ENCODE measurements around the gene PTTG1IP2. TPM values are rescaled to one million over a fixed set of nuclear protein-coding genes. Genes with fewer than 3 reads are reported as not detected.

PTTG1IP2 gene
- total RNA-seq, 4 donors from 2014 or later: not detected

DNA sequence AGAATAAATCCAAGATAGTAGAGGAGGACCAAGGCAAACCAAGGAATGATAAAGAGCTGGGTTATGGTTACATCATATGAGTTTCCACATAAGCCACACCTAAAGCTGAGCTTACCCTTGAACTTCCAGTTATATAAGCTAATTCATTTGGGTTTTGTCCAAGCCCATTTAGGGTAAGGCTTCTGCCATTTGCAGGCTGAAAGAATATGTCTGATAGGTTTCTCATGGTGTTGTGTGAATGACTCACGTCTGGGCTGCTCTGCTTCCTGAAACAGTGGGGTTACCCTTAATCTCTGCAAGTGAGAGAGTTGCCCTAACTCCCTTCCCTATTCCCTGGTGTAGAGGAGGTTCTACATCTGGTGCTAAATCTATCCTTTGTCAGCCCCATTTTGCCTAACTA lies 60.8 kb downstream of the PTTG1IP2 start:
- Histone ChIP-seq H3K4me3 (no peak overlapping the region), H3K36me3 (no peaks in the 10 kb centered on the region), H3K27ac (no peak overlapping the region), H3K9me3 (no peaks in the 10 kb centered on the region), H3K4me1 (no peaks in the 10 kb centered on the region), H3K27me3 (no peaks in the 10 kb centered on the region)
- WGBS, 2 donors (ENCODE audit: low coverage in 1 of 2): 36% methylated on average over 1 of the region's 1 CpG; no CpG with 5 or more reads in 1 of the 2 donors
- ATAC-seq: no peak
- no peak for TF ChIP-seq POLR2AphosphoS5 (IDR thresholded peaks at IDR 0.05)
- TF ChIP-seq, protein P1, sequence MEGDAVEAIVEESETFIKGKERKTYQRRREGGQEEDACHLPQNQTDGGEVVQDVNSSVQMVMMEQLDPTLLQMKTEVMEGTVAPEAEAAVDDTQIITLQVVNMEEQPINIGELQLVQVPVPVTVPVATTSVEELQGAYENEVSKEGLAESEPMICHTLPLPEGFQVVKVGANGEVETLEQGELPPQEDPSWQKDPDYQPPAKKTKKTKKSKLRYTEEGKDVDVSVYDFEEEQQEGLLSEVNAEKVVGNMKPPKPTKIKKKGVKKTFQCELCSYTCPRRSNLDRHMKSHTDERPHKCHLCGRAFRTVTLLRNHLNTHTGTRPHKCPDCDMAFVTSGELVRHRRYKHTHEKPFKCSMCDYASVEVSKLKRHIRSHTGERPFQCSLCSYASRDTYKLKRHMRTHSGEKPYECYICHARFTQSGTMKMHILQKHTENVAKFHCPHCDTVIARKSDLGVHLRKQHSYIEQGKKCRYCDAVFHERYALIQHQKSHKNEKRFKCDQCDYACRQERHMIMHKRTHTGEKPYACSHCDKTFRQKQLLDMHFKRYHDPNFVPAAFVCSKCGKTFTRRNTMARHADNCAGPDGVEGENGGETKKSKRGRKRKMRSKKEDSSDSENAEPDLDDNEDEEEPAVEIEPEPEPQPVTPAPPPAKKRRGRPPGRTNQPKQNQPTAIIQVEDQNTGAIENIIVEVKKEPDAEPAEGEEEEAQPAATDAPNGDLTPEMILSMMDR (IDR thresholded peaks at IDR 0.05): no peak

DNA sequence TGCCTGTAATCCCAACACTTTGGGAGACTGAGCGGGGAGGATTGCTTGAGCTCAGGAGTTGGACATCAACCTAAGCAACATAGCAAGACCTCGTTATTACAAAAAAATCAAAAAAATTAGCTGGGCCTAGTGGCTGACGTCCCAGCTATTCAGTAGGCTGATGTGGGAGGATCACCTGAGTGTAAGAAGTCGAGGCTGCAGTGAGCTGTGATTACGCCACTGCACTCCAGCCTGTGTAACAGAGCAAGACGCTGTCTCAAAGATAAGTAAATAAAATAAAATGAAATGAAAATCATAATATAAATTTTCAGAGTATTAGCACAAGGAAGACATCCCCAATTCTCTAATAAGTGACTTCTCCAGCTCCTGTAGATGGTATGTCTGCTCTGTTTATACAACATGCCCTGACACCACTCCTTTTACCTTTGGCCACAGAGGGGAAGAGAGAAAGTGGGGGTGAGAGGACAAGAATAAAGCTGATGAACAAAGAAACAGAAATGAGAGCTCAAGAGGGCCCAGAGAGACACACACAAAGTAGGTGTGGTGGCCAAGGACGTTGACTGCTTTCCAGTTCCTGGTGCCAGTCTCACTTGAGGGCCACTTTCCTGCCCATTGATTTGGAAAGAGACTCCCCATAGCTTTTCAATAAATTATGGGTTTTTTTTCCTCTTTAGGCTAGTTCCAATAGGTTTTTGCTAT lies 62.9 kb downstream of the PTTG1IP2 start:
- H3K27me3 ChIP-seq: no peaks in the 10 kb centered on the region
- TF ChIP-seq, protein P1 (IDR thresholded peaks at IDR 0.05): no peak
- TF ChIP-seq POLR2AphosphoS5 (IDR thresholded peaks at IDR 0.05): no peak
- no peak for TF ChIP-seq EP300 (IDR thresholded peaks at IDR 0.05)
- no peak for TF ChIP-seq POLR2A (IDR thresholded peaks at IDR 0.05)
- H3K27ac ChIP-seq: no peak overlapping the region
- no peak overlapping the region for H3K4me3 ChIP-seq
- 41 to 77% methylated on average over 2 to 7 of the region's 7 CpGs for WGBS, 2 donors (ENCODE audit: low coverage in 1 of 2)
- no peak for ATAC-seq
- no peaks in the 10 kb centered on the region for H3K9me3 ChIP-seq
- H3K36me3 ChIP-seq: no peaks in the 10 kb centered on the region
- no peaks in the 10 kb centered on the region for H3K4me1 ChIP-seq

DNA sequence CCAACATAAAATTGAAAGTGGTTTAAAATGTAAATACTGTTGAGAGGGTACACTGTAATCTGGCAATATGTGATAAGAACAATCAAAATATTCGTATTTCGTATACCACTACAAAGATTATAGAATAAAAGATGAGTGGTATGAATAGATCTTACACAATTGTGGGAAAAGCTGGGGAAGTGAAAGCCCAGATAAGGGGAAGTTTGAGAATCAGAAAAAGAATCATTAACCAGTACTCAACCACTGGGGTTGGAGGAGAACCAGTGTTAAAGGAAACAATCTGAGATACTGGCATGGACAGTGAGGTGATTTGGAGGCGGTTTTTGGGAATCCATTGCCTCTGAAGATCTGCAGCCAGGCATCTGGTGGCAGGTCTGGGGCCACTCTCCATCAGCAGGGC lies 67.0 kb downstream of the PTTG1IP2 start:
- WGBS, 2 donors (ENCODE audit: low coverage in 1 of 2): 87 to 89% methylated on average over 3 of the region's 3 CpGs
- TF ChIP-seq POLR2A (IDR thresholded peaks at IDR 0.05) (no peak), POLR2AphosphoS5 (IDR thresholded peaks at IDR 0.05) (no peak), EP300 (IDR thresholded peaks at IDR 0.05) (no peak)
- TF ChIP-seq, protein P1 (IDR thresholded peaks at IDR 0.05): no peak
- Histone ChIP-seq H3K4me1 (no peaks in the 10 kb centered on the region), H3K36me3 (no peaks in the 10 kb centered on the region), H3K9me3 (no peaks in the 10 kb centered on the region), H3K27ac (no peak overlapping the region), H3K4me3 (no peak overlapping the region), H3K27me3 (no peaks in the 10 kb centered on the region)
- ATAC-seq: no peak

DNA sequence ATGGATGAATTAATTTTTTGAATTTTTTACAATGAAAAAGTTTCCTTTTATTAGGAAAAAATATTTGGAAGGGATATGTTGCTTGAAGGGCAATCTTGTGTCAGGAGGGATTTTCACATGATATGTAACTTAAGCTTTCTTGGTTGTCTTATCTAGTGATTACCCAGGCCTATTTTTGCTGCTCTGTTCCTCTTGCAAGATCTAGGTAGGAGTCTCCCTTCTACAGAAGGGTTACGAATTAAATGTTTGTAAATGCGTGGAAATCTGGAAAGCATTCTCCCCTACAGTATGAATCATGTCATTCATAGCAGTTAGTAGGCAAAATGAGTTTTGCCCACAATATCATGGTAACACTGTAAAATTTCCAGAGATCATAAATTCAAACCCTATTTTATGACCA lies 69.0 kb downstream of the PTTG1IP2 start:
- no peak for TF ChIP-seq POLR2A (IDR thresholded peaks at IDR 0.05)
- TF ChIP-seq, protein P1 (IDR thresholded peaks at IDR 0.05): no peak
- no peak for TF ChIP-seq POLR2AphosphoS5 (IDR thresholded peaks at IDR 0.05)
- no peak for TF ChIP-seq EP300 (IDR thresholded peaks at IDR 0.05)
- 69 to 86% methylated on average over 2 of the region's 2 CpGs for WGBS, 2 donors (ENCODE audit: low coverage in 1 of 2)

DNA sequence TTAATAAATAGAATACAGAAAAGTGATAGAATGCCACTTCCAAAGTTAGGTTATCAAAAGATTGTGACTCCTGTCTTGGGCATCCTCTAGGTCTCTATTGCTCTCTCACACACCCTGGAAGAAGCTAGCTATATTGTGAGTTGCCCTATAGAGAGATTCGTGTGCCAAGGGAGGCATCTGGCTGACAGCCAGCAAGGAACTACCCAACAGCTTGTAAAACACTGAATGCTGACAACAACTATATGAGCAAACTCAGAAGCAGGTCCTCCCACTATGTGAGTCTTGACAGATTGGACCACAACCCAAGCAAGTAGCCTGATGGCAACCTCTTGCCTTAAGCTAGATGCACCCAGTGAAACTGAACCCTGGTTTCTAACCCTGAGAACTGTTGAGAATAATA lies 71.0 kb downstream of the PTTG1IP2 start:
- H3K4me3 ChIP-seq: no peak overlapping the region
- no peaks in the 10 kb centered on the region for H3K36me3 ChIP-seq
- H3K4me1 ChIP-seq: no peaks in the 10 kb centered on the region
- H3K27me3 ChIP-seq: no peaks in the 10 kb centered on the region
- TF ChIP-seq, protein P1 (IDR thresholded peaks at IDR 0.05): no peak
- no peak for TF ChIP-seq POLR2A (IDR thresholded peaks at IDR 0.05)
- no peak for TF ChIP-seq POLR2AphosphoS5 (IDR thresholded peaks at IDR 0.05)
- no peak for TF ChIP-seq EP300 (IDR thresholded peaks at IDR 0.05)
- ATAC-seq: no peak
- WGBS, 2 donors (ENCODE audit: low coverage in 1 of 2): 67 to 100% methylated on average over 1 of the region's 1 CpG
- no peak overlapping the region for H3K27ac ChIP-seq
- no peaks in the 10 kb centered on the region for H3K9me3 ChIP-seq

More for the DNA sequence above, 69.0 kb downstream of the PTTG1IP2 start:
- H3K27ac ChIP-seq: no peak overlapping the region
- H3K27me3 ChIP-seq: no peaks in the 10 kb centered on the region
- H3K36me3 ChIP-seq: no peaks in the 10 kb centered on the region
- no peak for ATAC-seq
- no peak overlapping the region for H3K4me3 ChIP-seq
- no peaks in the 10 kb centered on the region for H3K4me1 ChIP-seq
- no peaks in the 10 kb centered on the region for H3K9me3 ChIP-seq
